Measurements from ENCODE around the gene KDM2A. TPM values are rescaled to one million over a fixed set of nuclear protein-coding genes. Genes with fewer than 3 reads are reported as not detected.
"Not testable (repeated sequence)": the region's sequence is repeated elsewhere in the genome, so short reads cannot be mapped to it uniquely, and the experiment has no call there.

Gene KDM2A
- total RNA-seq, 1 experiment from 2014 or later = 33.7 TPM

DNA sequence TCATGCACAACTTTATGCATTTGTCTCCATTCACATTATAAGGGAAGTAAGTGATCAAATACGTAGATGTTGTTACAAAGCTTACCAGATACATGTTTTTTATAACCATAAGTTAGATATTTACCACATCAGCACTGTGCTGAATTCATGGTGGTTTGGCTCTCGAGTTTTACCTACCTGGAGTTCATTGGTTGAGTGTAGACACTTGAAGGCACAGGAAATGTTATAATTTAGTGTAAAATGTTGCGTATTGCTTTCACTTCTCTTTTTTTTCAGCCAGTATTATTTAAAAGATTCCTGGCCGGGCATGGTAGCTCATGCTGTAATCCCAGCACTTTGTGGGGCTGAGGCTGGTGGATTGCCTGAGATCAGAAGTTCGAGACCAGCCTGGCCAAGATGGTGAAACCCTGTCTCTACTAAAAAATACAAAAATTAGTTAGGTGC lies 94.1 kb downstream of the KDM2A start:
- DNase-seq = no peak
- Histone ChIP-seq H3K4me3 (no peak overlapping the region), H3K36me3 (peaks cover 36% of the 10 kb centered on the region), H3K27ac (no peak overlapping the region), H3K9me3 (replicated peaks) (no peaks in the 10 kb centered on the region), H3K27me3 (no peaks in the 10 kb centered on the region), H3K4me1 (no peaks in the 10 kb centered on the region)

DNA sequence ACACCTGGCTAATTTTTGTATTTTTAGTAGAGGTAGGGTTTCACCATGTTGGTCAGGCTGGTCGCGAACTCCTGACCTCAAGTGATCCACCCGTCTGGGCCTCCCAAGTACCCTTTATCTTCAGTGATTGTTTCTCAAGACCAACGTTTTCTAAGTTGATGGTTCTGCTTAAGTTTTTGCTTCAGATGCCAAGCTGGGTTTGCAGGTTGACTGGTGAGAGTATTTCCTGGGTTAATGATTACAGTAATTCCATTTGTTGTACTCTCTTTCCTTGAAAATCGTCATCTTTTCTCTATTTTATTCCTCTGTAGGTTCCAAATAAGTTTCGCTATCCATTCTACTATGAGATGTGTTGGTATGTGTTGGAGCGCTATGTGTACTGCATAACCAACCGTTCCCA lies 108.7 kb downstream of the KDM2A start:
- Histone ChIP-seq H3K27me3 (no peaks in the 10 kb centered on the region), H3K36me3 (peaks cover 31% of the 10 kb centered on the region), H3K4me3 (no peak overlapping the region), H3K27ac (no peak overlapping the region), H3K9me3 (replicated peaks) (no peaks in the 10 kb centered on the region), H3K4me1 (no peaks in the 10 kb centered on the region)
- no peak for DNase-seq

DNA sequence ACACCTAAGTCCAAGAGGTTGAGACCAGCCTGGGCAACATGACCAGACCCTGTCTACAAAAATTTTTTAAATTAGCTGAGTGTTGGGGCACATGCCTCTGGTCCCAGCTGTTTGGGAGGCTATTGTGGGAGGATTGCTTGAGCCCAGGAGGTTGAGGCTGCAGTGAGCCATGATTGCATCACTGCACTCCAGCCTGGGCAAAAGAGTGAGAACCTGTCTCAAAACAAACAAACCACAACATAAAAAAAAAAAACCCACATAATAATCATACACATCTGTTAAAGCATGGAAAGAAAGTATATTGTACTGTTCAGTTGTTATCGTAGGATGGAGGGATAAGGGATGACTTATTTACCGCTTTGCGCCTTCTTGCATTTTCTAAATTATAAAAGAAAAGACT lies 111.3 kb downstream of the KDM2A start:
- no peak for DNase-seq
- Histone ChIP-seq H3K4me1 (no peaks in the 10 kb centered on the region), H3K9me3 (replicated peaks) (no peaks in the 10 kb centered on the region), H3K36me3 (peaks cover 16% of the 10 kb centered on the region), H3K27ac (no peak overlapping the region), H3K4me3 (no peak overlapping the region), H3K27me3 (no peaks in the 10 kb centered on the region)

DNA sequence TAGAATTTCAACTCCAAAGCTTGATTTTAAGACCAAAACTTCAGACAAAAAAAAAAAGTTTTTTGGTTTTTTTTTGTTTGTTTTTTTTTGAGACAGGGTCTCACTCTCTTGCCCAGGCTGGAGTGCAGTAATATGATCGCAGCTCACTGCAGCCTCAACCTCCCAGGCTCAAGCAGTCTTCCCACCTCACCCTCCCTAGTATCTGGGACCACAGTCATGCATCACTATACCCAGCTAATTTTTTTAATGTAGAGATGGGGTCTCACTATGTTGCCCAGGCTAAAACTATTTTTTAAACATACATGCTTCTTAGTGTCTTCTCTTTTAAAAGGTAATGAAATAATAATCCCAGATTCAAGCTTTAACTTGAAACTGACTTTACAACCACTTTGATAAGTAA lies 111.8 kb downstream of the KDM2A start:
- H3K27ac ChIP-seq = no peak overlapping the region
- H3K4me1 ChIP-seq = no peaks in the 10 kb centered on the region
- H3K36me3 ChIP-seq = peaks cover 16% of the 10 kb centered on the region
- no peaks in the 10 kb centered on the region for H3K27me3 ChIP-seq
- H3K9me3 ChIP-seq (replicated peaks) = no peaks in the 10 kb centered on the region
- H3K4me3 ChIP-seq = no peak overlapping the region
- no peak for DNase-seq

DNA sequence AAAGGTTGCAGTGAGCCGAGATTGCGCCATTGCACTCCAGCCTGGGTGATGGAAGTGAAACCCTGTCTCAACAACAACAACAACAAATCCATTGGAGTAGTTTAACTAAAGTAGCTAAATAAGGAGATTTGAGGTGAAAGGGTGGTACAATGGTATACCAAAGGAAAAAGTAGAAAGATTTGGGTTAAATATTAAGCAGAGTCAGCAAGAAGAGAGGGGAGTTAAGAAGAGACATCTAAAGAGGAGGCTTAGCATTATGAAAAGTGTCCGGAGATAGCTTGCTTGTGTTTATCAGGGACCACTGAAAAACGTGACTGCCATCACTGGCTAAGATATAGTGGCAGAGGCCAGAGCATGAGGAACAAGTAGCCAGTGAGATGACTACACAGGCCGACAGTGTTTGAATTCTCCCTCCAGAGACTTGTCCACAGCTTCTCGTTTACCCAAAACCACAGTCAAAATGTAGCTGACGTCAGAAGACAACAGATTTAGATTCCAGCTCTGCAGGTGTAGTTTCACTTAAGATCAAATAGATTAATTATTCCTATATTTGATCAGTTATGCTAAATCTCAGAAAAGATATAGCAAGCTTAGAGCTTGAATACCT lies 114.6 kb downstream of the KDM2A start:
- peaks cover 11% of the 10 kb centered on the region for H3K36me3 ChIP-seq
- H3K27ac ChIP-seq = no peak overlapping the region
- no peak for DNase-seq
- H3K9me3 ChIP-seq (replicated peaks) = no peaks in the 10 kb centered on the region
- no peaks in the 10 kb centered on the region for H3K27me3 ChIP-seq
- no peak overlapping the region for H3K4me3 ChIP-seq
- H3K4me1 ChIP-seq = no peaks in the 10 kb centered on the region

DNA sequence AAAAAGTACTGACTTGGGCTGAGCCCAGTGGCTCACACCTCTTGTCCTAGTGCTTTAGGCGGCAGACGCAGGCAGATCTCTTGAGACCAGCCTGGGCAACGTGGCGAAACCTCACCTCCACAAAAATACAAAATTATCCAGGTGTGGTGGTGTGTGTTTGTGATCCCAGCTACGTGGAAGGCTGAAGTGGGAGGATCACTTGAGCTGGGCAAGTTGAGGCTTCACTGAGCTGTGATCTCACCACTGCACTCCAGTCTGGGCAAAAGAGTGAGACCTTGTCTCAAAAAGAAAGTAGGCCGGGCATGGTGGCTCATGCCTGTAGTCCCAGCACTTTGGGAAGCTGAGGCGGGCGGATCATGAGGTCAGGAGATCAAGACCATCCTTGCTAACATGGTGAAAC lies 115.5 kb downstream of the KDM2A start:
- not testable (repeated sequence) for H3K9me3 ChIP-seq (replicated peaks); H3K4me3 ChIP-seq; DNase-seq; H3K4me1 ChIP-seq; H3K27ac ChIP-seq; H3K36me3 ChIP-seq; H3K27me3 ChIP-seq

DNA sequence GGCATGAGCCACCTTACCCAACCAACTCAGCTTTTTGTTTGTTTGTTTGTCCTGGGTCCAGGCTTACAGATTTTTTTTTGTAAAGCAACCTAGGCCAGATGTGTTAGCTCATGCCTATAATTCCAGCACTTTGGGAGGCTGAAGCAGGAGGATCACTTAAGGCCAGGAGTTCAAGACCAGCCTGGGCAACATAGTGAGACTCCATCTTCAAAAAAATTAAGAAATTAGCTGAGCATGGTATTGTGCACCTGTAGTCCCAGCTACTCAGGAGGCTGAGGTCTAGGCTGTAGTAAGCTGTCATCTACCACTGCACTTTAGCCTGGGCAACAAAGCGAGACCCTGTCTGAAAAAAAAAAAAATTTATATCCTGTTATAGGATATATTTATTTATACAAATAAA lies 118.5 kb downstream of the KDM2A start:
- Histone ChIP-seq H3K36me3 (no peaks in the 10 kb centered on the region; the same call in 1 of the 2 replicates), H3K27ac (no peak overlapping the region), H3K27me3 (no peaks in the 10 kb centered on the region), H3K9me3 (replicated peaks) (no peaks in the 10 kb centered on the region), H3K4me1 (peaks cover 8% of the 10 kb centered on the region; the same call in 1 of the 2 replicates), H3K4me3 (no peak overlapping the region)
- DNase-seq = no peak

DNA sequence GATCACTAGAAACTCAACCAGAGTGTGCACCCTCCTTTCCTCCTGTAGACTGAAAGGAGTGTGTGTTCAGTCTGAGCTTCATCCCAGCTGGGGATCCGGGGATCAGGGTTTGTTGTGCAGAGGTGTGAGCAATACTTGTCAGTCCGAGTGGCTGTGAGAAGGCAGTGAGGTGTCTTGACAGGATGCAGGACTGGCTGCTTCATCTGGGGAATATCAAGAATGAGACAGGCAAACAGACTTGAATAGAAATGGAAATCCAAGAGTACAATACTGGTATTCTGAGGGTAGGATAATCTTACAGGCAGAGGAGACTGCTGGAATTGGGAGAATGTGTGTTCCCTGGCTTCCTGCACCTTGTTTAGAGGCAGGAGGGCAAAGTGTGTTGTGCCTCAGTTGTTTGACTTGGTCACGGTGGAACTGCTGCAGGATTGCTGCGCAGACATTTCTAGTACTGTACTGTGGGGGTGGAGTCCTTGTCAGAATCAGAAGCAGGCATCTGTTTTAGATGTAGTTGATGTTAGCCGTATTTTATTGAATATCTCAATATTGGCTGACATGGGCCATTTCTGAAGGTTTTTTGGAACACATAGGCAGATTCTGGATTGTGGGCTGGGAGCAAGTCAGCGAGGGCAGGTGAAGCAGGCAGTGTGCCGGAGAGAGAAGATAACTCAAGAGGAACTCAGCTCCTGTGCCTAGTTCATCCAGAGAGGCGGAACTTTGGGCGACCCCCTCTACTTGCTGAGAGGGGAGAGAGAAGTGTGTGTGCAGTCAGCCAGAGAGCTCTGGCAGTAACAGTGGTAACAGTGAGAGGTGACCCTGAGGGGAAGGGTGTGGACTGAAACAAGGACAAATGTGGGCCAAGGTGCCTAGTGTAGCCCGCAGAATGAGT lies 120.1 kb downstream of the KDM2A start:
- H3K36me3 ChIP-seq = peaks cover 12% of the 10 kb centered on the region
- H3K27ac ChIP-seq = no peak overlapping the region
- peaks cover 8% of the 10 kb centered on the region; the same call in 1 of the 2 replicates for H3K4me1 ChIP-seq
- no peaks in the 10 kb centered on the region for H3K9me3 ChIP-seq (replicated peaks)
- H3K4me3 ChIP-seq = peak overlapping the region; percentile 66
- H3K27me3 ChIP-seq = no peaks in the 10 kb centered on the region
- DNase-seq = peak in 1 of 2 experiments; percentile 12

DNA sequence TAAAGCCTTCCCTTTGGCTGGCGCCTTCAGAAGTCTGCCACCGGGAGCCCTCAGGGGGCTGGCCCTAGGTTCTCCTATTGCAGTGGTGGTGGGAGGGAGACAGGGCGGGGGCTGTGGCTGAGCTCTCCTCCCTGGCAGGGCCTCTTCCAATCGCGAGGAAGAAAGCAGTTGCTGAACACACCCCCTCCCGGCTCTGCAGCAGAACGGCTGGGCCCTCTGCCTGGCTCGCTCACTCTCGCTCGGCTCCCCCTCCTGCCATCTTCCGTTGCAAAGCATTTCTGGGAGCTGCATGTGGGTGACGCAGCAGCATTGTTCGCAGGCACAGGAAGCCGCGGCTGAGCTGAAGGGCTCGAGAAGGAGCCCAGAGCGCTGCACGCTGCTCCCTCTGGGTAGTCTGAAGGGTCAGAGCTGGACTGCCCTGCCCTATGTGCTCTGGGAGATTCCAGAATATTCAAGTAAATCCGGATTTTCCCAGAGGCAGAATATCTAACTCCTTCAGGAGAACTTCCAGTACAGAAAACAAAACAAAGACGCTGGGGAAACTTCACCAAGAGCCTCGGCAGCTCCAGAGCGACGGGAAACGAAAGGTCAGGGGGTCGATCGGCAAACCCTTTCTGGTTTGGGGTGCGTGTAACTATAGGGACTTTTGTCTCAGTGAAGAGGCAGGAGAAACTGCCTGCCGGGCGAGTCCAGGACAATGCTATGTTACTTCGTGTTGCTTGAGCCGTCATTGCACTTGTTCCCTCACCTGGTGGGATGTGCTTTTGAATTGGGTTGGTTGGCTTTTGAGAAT lies 120.9 kb downstream of the KDM2A start:
- Histone ChIP-seq H3K27ac (peak overlapping the region; percentile 75), H3K36me3 (peaks cover 17% of the 10 kb centered on the region), H3K27me3 (no peaks in the 10 kb centered on the region), H3K4me1 (peaks cover 8% of the 10 kb centered on the region; the same call in 1 of the 2 replicates), H3K9me3 (replicated peaks) (no peaks in the 10 kb centered on the region), H3K4me3 (peak overlapping the region; percentile 66)
- peak; percentile 97 to 98 for DNase-seq

DNA sequence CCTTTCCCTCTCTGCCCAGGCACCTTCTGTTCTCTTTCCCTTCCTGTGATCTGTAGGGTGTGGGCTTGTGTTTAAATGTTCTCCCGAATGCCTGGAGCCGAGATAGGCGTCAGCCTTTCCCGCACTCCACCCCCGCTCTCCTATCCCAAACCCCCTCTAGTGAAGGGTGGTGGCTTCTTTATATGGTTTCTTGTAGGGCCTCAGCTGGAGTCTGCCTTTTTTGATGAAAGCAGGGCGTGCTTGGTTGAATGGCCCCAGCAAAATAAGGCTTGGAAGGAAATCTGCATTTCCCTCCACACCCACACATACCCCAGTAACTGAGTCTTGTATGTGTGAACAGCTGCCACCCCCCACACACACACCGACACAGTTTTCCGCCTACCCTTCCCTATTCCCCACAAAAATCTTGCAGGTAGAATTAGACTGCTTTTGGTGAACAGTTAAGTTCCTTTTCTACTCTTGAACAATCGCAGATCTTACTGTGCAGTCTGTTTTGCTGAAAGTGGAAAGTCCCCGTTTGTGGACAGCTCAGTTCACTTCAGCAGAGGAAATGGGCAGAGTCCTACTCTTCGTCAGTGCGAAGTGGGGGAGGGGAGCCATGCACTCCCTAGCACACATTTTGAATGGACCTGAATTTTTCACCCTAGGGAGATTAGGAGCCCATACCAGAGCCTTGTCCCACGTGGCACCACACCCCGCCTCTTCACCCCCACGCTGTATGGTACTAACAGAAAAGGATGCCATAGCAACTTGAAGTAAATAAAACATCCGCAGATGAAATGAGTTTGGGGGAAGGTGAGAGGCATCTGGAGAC lies 121.7 kb downstream of the KDM2A start:
- Histone ChIP-seq H3K4me1 (peaks cover 8% of the 10 kb centered on the region; the same call in 1 of the 2 replicates), H3K27ac (peak overlapping the region; percentile 75), H3K27me3 (no peaks in the 10 kb centered on the region), H3K9me3 (replicated peaks) (no peaks in the 10 kb centered on the region), H3K4me3 (peak overlapping the region; percentile 66), H3K36me3 (peaks cover 25% of the 10 kb centered on the region)
- peak; percentile 51 to 53 for DNase-seq

DNA sequence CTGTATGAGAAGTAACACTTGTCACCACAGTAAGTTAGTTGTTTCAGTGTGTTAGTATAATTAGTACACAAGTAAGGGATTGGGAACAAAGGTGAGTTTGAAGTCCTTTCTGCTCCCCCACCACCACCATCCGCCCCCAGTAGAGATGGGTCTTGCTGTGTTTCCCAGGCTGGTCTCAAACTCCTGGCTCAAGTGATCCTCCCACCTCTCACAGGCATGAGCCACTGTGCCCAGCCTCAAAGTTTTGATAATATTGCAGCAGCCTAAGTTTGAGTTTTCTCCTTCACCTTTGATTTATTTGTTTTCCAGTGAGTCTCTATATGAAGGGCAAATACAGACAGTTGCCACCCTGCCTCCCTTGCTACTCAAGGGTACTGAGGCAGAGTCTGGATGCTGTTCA lies 123.5 kb downstream of the KDM2A start:
- no peak for DNase-seq
- Histone ChIP-seq H3K27ac (no peak overlapping the region), H3K9me3 (replicated peaks) (no peaks in the 10 kb centered on the region), H3K4me3 (no peak overlapping the region), H3K27me3 (no peaks in the 10 kb centered on the region), H3K4me1 (peaks cover 8% of the 10 kb centered on the region; the same call in 1 of the 2 replicates), H3K36me3 (peaks cover 37% of the 10 kb centered on the region)

DNA sequence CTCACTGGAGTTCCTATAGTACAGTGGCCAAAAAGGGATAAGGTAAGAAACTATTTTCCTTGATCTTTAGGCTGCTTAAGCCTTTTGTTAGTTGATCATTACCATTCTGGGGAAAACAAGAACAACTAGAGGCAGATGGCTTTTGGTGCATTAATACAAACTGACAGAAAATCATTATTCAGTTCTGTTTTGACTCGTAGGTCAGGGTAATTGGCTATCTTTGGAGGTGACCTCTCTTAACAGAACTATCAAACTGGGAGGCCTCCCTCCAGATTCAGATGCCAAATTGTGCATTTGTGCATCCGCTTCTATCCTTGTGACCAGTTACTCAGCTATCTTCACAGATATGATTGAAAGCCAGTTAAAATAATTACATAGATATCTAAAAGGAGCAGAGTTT lies 124.0 kb downstream of the KDM2A start:
- Histone ChIP-seq H3K9me3 (replicated peaks) (no peaks in the 10 kb centered on the region), H3K36me3 (peaks cover 42% of the 10 kb centered on the region), H3K27me3 (no peaks in the 10 kb centered on the region), H3K27ac (no peak overlapping the region), H3K4me3 (no peak overlapping the region), H3K4me1 (peaks cover 8% of the 10 kb centered on the region; the same call in 1 of the 2 replicates)
- no peak for DNase-seq

DNA sequence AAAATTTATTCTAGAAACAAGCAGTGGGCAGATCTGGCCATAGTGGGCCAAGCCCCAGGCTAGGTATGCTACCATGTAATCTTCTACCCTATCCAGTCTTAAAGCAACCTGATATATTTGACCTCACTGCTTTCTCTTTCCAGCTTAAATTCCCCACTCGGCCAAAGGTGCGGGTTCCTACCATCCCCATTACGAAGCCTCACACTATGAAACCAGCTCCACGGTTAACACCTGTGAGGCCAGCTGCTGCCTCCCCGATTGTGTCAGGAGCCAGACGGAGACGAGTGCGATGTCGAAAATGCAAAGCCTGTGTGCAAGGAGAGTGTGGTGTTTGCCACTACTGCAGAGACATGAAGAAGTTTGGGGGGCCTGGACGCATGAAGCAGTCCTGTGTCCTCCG lies 126.0 kb downstream of the KDM2A start:
- H3K4me3 ChIP-seq = no peak overlapping the region
- no peaks in the 10 kb centered on the region for H3K9me3 ChIP-seq (replicated peaks)
- H3K4me1 ChIP-seq = 0 out of 2 replicates have a peak, but pooled peaks cover 3% of the 10 kb centered on the region
- no peak overlapping the region for H3K27ac ChIP-seq
- no peak for DNase-seq
- H3K27me3 ChIP-seq = no peaks in the 10 kb centered on the region
- peaks cover 60% of the 10 kb centered on the region for H3K36me3 ChIP-seq

DNA sequence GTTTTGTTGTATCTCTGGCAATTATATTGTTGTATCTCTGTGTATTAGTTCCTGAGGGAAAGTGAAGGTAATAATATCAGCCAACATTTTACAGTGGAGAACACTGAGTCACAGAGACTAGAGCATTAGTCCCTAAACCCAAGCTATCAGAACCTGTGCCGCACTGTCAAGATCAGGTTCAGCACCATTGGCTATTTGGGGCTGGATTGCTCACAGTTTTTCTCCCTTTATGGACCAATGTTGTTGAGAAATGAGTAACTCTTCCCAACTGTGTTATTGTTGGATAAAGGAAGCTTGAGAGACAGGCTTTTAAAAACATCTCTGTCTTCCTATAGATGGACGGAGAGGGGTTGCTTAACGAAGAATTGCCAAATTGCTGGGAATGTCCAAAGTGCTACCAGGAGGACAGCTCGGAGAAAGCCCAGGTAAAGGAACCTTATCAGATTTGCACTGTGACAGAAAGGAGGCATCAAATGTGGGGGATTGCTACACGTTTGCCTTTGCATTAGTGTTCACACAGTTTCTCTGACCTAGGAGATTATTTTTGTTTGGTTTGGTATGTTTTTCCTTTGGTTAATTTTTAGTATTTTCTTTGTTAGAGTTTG lies 129.0 kb downstream of the KDM2A start:
- Histone ChIP-seq H3K9me3 (replicated peaks) (no peaks in the 10 kb centered on the region), H3K27ac (no peak overlapping the region), H3K4me1 (no peaks in the 10 kb centered on the region), H3K27me3 (no peaks in the 10 kb centered on the region), H3K36me3 (peaks cover 84% of the 10 kb centered on the region), H3K4me3 (no peak overlapping the region)
- DNase-seq = no peak

All from SJCRH30 (cell line).